ENCODE measurements around the gene COIL.

DNA sequence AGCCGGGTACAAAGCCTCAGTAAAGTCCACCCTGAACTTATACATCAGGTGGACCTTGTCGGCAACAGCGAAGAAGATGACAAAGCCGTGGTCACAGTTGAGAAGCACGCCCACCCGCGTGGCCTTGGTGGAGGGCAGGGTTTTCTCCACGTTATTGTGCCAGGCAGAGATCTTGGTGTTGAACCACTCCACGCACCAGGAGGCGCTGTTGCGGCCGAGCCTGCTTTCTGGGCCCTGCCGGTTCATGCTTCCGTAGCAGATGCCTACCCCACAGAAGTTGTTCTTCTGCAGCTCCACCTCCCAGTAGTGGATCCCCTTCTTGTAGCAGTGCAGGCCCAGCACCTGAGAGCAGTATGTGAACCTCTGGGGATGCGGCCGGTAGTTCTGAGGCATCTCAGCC is 69.1 kb downstream of the COIL start:
- TF ChIP-seq, protein P1, sequence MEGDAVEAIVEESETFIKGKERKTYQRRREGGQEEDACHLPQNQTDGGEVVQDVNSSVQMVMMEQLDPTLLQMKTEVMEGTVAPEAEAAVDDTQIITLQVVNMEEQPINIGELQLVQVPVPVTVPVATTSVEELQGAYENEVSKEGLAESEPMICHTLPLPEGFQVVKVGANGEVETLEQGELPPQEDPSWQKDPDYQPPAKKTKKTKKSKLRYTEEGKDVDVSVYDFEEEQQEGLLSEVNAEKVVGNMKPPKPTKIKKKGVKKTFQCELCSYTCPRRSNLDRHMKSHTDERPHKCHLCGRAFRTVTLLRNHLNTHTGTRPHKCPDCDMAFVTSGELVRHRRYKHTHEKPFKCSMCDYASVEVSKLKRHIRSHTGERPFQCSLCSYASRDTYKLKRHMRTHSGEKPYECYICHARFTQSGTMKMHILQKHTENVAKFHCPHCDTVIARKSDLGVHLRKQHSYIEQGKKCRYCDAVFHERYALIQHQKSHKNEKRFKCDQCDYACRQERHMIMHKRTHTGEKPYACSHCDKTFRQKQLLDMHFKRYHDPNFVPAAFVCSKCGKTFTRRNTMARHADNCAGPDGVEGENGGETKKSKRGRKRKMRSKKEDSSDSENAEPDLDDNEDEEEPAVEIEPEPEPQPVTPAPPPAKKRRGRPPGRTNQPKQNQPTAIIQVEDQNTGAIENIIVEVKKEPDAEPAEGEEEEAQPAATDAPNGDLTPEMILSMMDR (IDR thresholded peaks at IDR 0.05): peak in 3 of 4 experiments; percentile 15 to 35 (median 33)
- TF ChIP-seq POLR2A (IDR thresholded peaks at IDR 0.05): no peak

Measured in uterus (tissue), 2 donors.